ENCODE data around the gene SMAD6.

DNA sequence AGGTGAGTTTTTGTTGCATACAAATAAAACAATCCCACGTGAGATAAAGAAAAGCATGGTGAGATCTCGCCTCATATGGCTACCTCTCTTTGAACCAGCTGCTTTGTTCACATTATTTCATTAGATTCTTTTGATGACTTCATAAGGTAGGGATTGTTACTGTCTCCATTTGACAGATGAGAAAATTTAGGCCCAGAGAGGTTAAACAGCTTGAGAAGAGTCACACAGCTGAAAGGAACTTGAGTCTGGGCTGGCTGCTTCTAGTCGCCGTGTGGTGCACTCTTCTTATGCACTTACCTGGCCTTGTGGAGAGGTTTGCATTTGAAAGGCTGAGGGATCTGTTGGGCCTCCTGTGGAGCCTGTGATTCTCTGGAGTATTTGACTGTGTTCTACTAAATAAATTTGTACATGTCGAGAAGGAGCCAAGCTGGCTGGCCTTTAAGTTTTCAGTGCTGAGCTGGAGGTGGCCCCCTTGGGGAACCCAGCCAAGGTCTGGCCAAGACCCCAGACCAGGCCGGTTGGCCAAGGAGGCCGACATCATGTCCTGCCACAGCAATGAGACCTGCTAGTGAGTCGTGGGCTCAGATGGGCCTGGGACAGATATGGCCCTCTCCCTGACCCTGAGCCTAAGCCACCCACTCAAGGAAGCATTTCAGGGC is 125.1 kb downstream of the SMAD6 start:
- TF ChIP-seq, protein P1, sequence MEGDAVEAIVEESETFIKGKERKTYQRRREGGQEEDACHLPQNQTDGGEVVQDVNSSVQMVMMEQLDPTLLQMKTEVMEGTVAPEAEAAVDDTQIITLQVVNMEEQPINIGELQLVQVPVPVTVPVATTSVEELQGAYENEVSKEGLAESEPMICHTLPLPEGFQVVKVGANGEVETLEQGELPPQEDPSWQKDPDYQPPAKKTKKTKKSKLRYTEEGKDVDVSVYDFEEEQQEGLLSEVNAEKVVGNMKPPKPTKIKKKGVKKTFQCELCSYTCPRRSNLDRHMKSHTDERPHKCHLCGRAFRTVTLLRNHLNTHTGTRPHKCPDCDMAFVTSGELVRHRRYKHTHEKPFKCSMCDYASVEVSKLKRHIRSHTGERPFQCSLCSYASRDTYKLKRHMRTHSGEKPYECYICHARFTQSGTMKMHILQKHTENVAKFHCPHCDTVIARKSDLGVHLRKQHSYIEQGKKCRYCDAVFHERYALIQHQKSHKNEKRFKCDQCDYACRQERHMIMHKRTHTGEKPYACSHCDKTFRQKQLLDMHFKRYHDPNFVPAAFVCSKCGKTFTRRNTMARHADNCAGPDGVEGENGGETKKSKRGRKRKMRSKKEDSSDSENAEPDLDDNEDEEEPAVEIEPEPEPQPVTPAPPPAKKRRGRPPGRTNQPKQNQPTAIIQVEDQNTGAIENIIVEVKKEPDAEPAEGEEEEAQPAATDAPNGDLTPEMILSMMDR (IDR thresholded peaks at IDR 0.05) = no peak
- TF ChIP-seq POLR2A (IDR thresholded peaks at IDR 0.05) (no peak), EP300 (IDR thresholded peaks at IDR 0.05) (no peak)
